CD14-positive monocyte (primary cell): Measurements from ENCODE around the gene INSR. TPM values are rescaled to one million over a fixed set of nuclear protein-coding genes. Genes with fewer than 3 reads are reported as not detected.

ENCODE experiments used
- DNase-seq, 3 donors: peaks; one replicate each; pipeline ENCODE4 v3.0.0-alpha.2; 2011 to 2022
- H2AFZ ChIP-seq: 2 replicates; pipeline ENCODE4 v1.6.0; 2012; ENCODE audit warnings: mild to moderate bottlenecking, low read depth, low read length, inconsistent platforms; ENCODE audit not compliant: insufficient read depth, poor library complexity, severe bottlenecking
- H3K27ac ChIP-seq, 2 donors: 1 replicate in 1 of 2; 2 replicates in 1 of 2; pipeline ENCODE4 v1.5.1; 2012 to 2013; ENCODE audit warnings: low read length in 2 of 2, control low read depth in 1 of 2, inconsistent platforms in 1 of 2, low read depth in 1 of 2, mild to moderate bottlenecking in 1 of 2
- H3K27me3 ChIP-seq, 2 donors: one replicate each; pipeline versions ENCODE4 v1.6.0 to v1.6.1; 2011 to 2013; ENCODE audit warnings: low read length in 2 of 2; ENCODE audit not compliant: control insufficient read depth in 2 of 2, insufficient read depth in 2 of 2
- H3K36me3 ChIP-seq, 2 donors: replicated peaks in 1 of 2; 1 replicate in 1 of 2; 2 replicates in 1 of 2; pipeline versions ENCODE4 v1.5.1 to v1.6.1; 2012 to 2013; ENCODE audit warnings: low read length in 2 of 2, control low read depth in 1 of 2, inconsistent platforms in 1 of 2, mild to moderate bottlenecking in 1 of 2; ENCODE audit not compliant: insufficient read depth in 2 of 2, control insufficient read depth in 1 of 2
- H3K4me1 ChIP-seq, 2 donors: 1 replicate in 1 of 2; 2 replicates in 1 of 2; pipeline versions ENCODE4 v1.5.1 to v1.6.1; 2012 to 2013; ENCODE audit warnings: low read length in 2 of 2, control low read depth in 1 of 2, inconsistent platforms in 1 of 2, mild to moderate bottlenecking in 1 of 2, moderate library complexity in 1 of 2; ENCODE audit not compliant: insufficient read depth in 2 of 2, control insufficient read depth in 1 of 2
- H3K4me2 ChIP-seq: replicated peaks from 2 replicates; pipeline ENCODE3; 2012; ENCODE audit warnings: low read length, moderate library complexity, mild to moderate bottlenecking; ENCODE audit not compliant: poor library complexity, severe bottlenecking; ENCODE audit errors: extremely low read depth
- H3K4me3 ChIP-seq, 3 experiments: fragments of 200-600 bp in 1 of 3; sonication (generic) in 1 of 3; replicated peaks in 1 of 3; 1 replicate in 2 of 3; 2 replicates in 1 of 3; pipeline ENCODE4 v1.5.1; 2011 to 2013; ENCODE audit warnings: low read length in 3 of 3, mild to moderate bottlenecking in 3 of 3, control low read depth in 2 of 3, low read depth in 2 of 3, inconsistent platforms in 1 of 3, moderate library complexity in 1 of 3
- H3K79me2 ChIP-seq: 2 replicates; pipeline ENCODE4 v1.6.0; 2012; ENCODE audit warnings: mild to moderate bottlenecking, control low read depth, inconsistent platforms, low read length, moderate library complexity; ENCODE audit not compliant: insufficient read depth
- H3K9ac ChIP-seq: 2 replicates; pipeline ENCODE4 v1.6.0; 2017; ENCODE audit warnings: low read length, mild to moderate bottlenecking; ENCODE audit not compliant: insufficient read depth, poor library complexity, severe bottlenecking
- H3K9me3 ChIP-seq, 2 donors: replicated peaks in 1 of 2; 1 replicate in 1 of 2; 2 replicates in 1 of 2; pipeline versions ENCODE4 v1.5.1 to v1.6.1; 2012 to 2013; ENCODE audit warnings: low read length in 2 of 2, control low read depth in 1 of 2; ENCODE audit not compliant: control insufficient read depth in 1 of 2, insufficient read depth in 1 of 2
- H4K20me1 ChIP-seq: 2 replicates; pipeline ENCODE4 v1.6.0; 2012; ENCODE audit warnings: mild to moderate bottlenecking, low read length, control low read depth, moderate library complexity; ENCODE audit not compliant: insufficient read depth
- H3K27ac Mint-ChIP-seq, 7 donors: one replicate each; pipeline ENCODE4 v1.8.0; 2020; ENCODE audit warnings: mild to moderate bottlenecking in 7 of 7, mixed read lengths in 7 of 7, moderate library complexity in 6 of 7, inconsistent platforms in 2 of 7
- H3K27me3 Mint-ChIP-seq, 3 donors: one replicate each; pipeline ENCODE4 v1.8.0; 2021 to 2022; ENCODE audit warnings: low read depth in 3 of 3, mild to moderate bottlenecking in 3 of 3, mixed read lengths in 3 of 3, moderate library complexity in 3 of 3, inconsistent platforms in 1 of 3
- H3K36me3 Mint-ChIP-seq, 2 donors: one replicate each; pipeline ENCODE4 v1.8.0; 2020; ENCODE audit warnings: mixed read lengths in 2 of 2, inconsistent platforms in 1 of 2, mild to moderate bottlenecking in 1 of 2
- H3K4me1 Mint-ChIP-seq: one replicate; pipeline ENCODE4 v1.8.0; 2020; ENCODE audit warnings: mild to moderate bottlenecking, mixed read lengths
- H3K4me3 Mint-ChIP-seq, 2 donors: one replicate each; pipeline ENCODE4 v1.8.0; 2020; ENCODE audit warnings: mild to moderate bottlenecking in 2 of 2, mixed read lengths in 2 of 2, moderate library complexity in 1 of 2
- H3K9me3 Mint-ChIP-seq, 7 donors: one replicate each; pipeline ENCODE4 v1.8.0; 2020 to 2022; ENCODE audit warnings: mixed read lengths in 7 of 7, mild to moderate bottlenecking in 6 of 7, moderate library complexity in 6 of 7, inconsistent platforms in 2 of 7
- WGBS: methylation state at CpG from one replicate; pipeline ENCODE4 v1.1.5; 2013; ENCODE audit warnings: missing lambda C conversion rate; ENCODE audit not compliant: insufficient coverage; 5-methylcytosine and 5-hydroxymethylcytosine counted together
- intact Hi-C, 2 donors: fragments of 100-400 bp; cut with micrococcal nuclease; formaldehyde crosslinking; loops; one replicate each; pipeline versions ENCODE4 v1.15.0 to v1.15.1; 2023
- polyA plus RNA-seq, 3 donors: library from polyadenylated mRNA; depleted of rRNA in 1 of 3; unstranded in 2 of 3; stranded (reverse) in 1 of 3; fragments of 300-500 nt in 2 of 3; fragments of >200 nt in 1 of 3; fragmentation: Illumina TruSeq in 2 of 3; gene quantifications; 1 replicate in 2 of 3; 2 replicates in 1 of 3; pipeline ENCODE4 v1.2.3, GENCODE V29; 2012 to 2021
- TF ChIP-seq, protein P1 (sequence below): fragments of 200-600 bp; IDR thresholded peaks from one replicate; pipeline ENCODE4 v1.8.0; 2022; ENCODE audit warnings: antibody characterized with exemption, mild to moderate bottlenecking

The INSR gene
- polyA plus RNA-seq, 3 donors: 2.9 to 12.4 (median 3.4) TPM

GRCh38 chr19:7280940-7281666, 13.1 kb downstream of the INSR start:
- Histone ChIP-seq H3K27me3 (no peaks in the 10 kb centered on the region), H3K79me2 (peaks cover 69% of the 10 kb centered on the region), H3K9ac (no peak overlapping the region), H3K27ac (no peak overlapping the region), H2AFZ (no peak overlapping the region), H4K20me1 (peaks cover 17% of the 10 kb centered on the region), H3K4me1 (peaks cover 0 to 3% of the 10 kb centered on the region in 2 donors), H3K36me3 (no peaks in the 10 kb centered on the region), H3K4me2 (no peak overlapping the region), H3K4me3 (no peak overlapping the region), H3K9me3 (no peaks in the 10 kb centered on the region)
- peak overlapping the region in 1 of 7 donors; percentile 20 for H3K27ac Mint-ChIP-seq
- H3K9me3 Mint-ChIP-seq: no peaks in the 10 kb centered on the region
- no CpG with 5 or more reads among the region's 10 CpGs for WGBS
- H3K36me3 Mint-ChIP-seq: peaks cover 5 to 17% of the 10 kb centered on the region in 2 donors
- intact Hi-C loops: no loop called here
- no peak for DNase-seq
- no peak overlapping the region for H3K4me3 Mint-ChIP-seq
- H3K4me1 Mint-ChIP-seq: peaks cover 12% of the 10 kb centered on the region
- H3K27me3 Mint-ChIP-seq: peaks cover 0 to 2% (median 0%) of the 10 kb centered on the region in 3 donors
- TF ChIP-seq, protein P1, sequence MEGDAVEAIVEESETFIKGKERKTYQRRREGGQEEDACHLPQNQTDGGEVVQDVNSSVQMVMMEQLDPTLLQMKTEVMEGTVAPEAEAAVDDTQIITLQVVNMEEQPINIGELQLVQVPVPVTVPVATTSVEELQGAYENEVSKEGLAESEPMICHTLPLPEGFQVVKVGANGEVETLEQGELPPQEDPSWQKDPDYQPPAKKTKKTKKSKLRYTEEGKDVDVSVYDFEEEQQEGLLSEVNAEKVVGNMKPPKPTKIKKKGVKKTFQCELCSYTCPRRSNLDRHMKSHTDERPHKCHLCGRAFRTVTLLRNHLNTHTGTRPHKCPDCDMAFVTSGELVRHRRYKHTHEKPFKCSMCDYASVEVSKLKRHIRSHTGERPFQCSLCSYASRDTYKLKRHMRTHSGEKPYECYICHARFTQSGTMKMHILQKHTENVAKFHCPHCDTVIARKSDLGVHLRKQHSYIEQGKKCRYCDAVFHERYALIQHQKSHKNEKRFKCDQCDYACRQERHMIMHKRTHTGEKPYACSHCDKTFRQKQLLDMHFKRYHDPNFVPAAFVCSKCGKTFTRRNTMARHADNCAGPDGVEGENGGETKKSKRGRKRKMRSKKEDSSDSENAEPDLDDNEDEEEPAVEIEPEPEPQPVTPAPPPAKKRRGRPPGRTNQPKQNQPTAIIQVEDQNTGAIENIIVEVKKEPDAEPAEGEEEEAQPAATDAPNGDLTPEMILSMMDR: no peak

DNA sequence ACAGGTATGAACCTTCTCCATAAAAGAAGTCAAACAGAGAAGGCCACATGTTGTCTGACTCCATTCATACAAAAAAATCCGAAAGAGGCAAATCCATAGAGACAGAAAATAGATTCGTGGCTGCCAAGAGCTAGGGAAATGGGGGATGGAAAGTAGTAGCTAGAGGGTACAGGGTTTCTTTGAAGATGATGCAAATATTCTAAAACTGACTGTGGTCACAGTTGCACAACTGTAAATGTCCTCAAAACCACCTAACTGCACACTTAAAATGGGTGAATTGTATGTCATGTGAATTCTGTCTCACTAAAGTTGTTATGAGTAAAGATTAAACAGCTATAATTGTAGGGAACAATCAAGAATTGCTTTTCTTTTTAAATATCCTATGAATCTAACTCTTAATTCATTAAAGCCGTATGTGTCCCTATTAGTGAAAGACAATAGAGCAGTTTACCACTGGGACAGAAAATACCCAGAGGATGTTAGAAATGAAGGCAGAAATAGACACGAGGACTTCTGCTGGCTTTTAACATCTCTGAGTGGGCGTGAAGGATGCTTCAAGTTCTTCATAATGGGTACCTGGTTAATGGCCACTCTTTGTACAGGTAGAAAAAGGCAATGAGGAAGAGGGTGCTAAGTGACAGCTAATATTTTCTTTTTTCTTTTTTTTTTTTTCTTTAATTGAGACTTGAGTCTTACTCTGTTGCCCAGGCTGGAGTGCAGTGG, 21.2 kb downstream of the INSR start:
- Mint-ChIP-seq H3K4me1 (peaks cover 59% of the 10 kb centered on the region), H3K4me3 (peak overlapping the region; percentile 54 to 71), H3K27me3 (peaks cover 0 to 2% (median 1%) of the 10 kb centered on the region in 3 donors), H3K27ac (peak overlapping the region; percentile 78 to 94 (median 91)), H3K9me3 (peaks cover 0 to 3% (median 0%) of the 10 kb centered on the region in 7 donors), H3K36me3 (peaks cover 0 to 12% of the 10 kb centered on the region in 2 donors)
- intact Hi-C loops: no loop called here
- Histone ChIP-seq H3K36me3 (no peaks in the 10 kb centered on the region), H3K4me1 (peaks cover 60 to 71% of the 10 kb centered on the region in 2 donors), H3K27ac (peak overlapping the region; percentile 72 to 85), H3K27me3 (no peaks in the 10 kb centered on the region), H3K4me2 (peak overlapping the region; percentile 67), H2AFZ (peak overlapping the region; percentile 48), H3K9ac (peak overlapping the region; percentile 42), H3K4me3 (peak overlapping the region in 1 of 3 experiments; percentile 64), H3K9me3 (no peaks in the 10 kb centered on the region), H3K79me2 (peaks cover 75% of the 10 kb centered on the region), H4K20me1 (no peaks in the 10 kb centered on the region)
- WGBS: 0% methylated on average over 1 of the region's 5 CpGs
- peak; percentile 76 to 81 (median 76) for DNase-seq
- TF ChIP-seq, protein P1: no peak
